HG03457 (cell line): Measurements from ENCODE around the gene ZNF177.
"Not testable (repeated sequence)": the region's sequence is repeated elsewhere in the genome, so short reads cannot be mapped to it uniquely, and the experiment has no call there.

Experiments
- ATAC-seq: cut with Tn5 transposase; IDR thresholded peaks from one replicate; pipeline ENCODE4 v1.9.1; 2021; ENCODE audit warnings: moderate number of reproducible peaks; ENCODE audit not compliant: unreplicated experiment

Gene ZNF177

GRCh38 chr19:9362905-9363304 lies at the start of gene ZNF177:
ZNF177 (plus strand) TSS chr19:9363013; CDS start chr19:9378312, 15,299 bp downstream.
- no peak for ATAC-seq

- ATAC-seq = no peak
Measured at GRCh38 chr19:9313756-9314155, 49.1 kb upstream of the ZNF177 start.

- no peak for ATAC-seq
Measured at GRCh38 chr19:9321338-9321737, 41.5 kb upstream of the ZNF177 start.

- not testable (repeated sequence) for ATAC-seq
Measured at GRCh38 chr19:9321756-9322155, 41.1 kb upstream of the ZNF177 start.

- ATAC-seq = not testable (repeated sequence)
Measured at GRCh38 chr19:9322201-9322600, 40.6 kb upstream of the ZNF177 start.

GRCh38 chr19:9323557-9323918 lies 39.3 kb upstream of the ZNF177 start:
- ATAC-seq = peak; percentile 22

GRCh38 chr19:9323919-9324583 lies 38.8 kb upstream of the ZNF177 start, which contains the start of gene ZNF559:
ZNF559 (plus strand) TSS chr19:9324179; CDS start chr19:9338550, 14,371 bp downstream.
- ATAC-seq = peak; percentile 93

GRCh38 chr19:9324584-9324962 lies 38.2 kb upstream of the ZNF177 start:
- no peak for ATAC-seq

GRCh38 chr19:9329999-9330398 lies 32.8 kb upstream of the ZNF177 start:
- no peak for ATAC-seq

- no peak for ATAC-seq
Measured at GRCh38 chr19:9342610-9343304, 20.1 kb upstream of the ZNF177 start.

- ATAC-seq = no peak
Measured at GRCh38 chr19:9345005-9345404, 17.8 kb upstream of the ZNF177 start.

- ATAC-seq = no peak
Measured at GRCh38 chr19:9348253-9348652, 14.6 kb upstream of the ZNF177 start.

GRCh38 chr19:9348671-9349070 lies 14.1 kb upstream of the ZNF177 start:
- ATAC-seq = no peak

GRCh38 chr19:9352505-9352904 lies 10.3 kb upstream of the ZNF177 start:
- no peak for ATAC-seq

- no peak for ATAC-seq
Measured at GRCh38 chr19:9353011-9353410, 9.8 kb upstream of the ZNF177 start.

- ATAC-seq = no peak
Measured at GRCh38 chr19:9354651-9355050, 8.2 kb upstream of the ZNF177 start.

GRCh38 chr19:9370738-9371619 lies 8.2 kb downstream of the ZNF177 start:
- no peak for ATAC-seq

GRCh38 chr19:9381361-9381785 lies 18.6 kb downstream of the ZNF177 start:
- ATAC-seq = no peak

- no peak for ATAC-seq
Measured at GRCh38 chr19:9406798-9407352, 44.1 kb downstream of the ZNF177 start.

- no peak for ATAC-seq
Measured at GRCh38 chr19:9407827-9408226, 45.0 kb downstream of the ZNF177 start.

- no peak for ATAC-seq
Measured at GRCh38 chr19:9413240-9413954, 50.6 kb downstream of the ZNF177 start.
